Karpas-422 (cell line): Measurements from ENCODE around the gene FSTL3. TPM values are rescaled to one million over a fixed set of nuclear protein-coding genes. Genes with fewer than 3 reads are reported as not detected.
A peak's percentile ranks its signal among the peaks of the same experiment; 100 is the strongest.

ENCODE experiments used
- DNase-seq: peaks from one replicate; pipeline ENCODE4 v3.0.0-alpha.2; 2015
- H2AFZ ChIP-seq: fragments of 200-600 bp; sonication (generic); 2 replicates; pipeline ENCODE4 v1.6.1; 2014; ENCODE audit warnings: antibody characterized with exemption, low read length, mixed read lengths
- H3K27ac ChIP-seq: fragments of 200-600 bp; sonication (generic); 2 replicates; pipeline ENCODE4 v1.5.1; 2014; ENCODE audit warnings: mild to moderate bottlenecking, low read length, moderate library complexity
- H3K27me3 ChIP-seq: fragments of 200-600 bp; sonication (generic); 2 replicates; pipeline ENCODE4 v1.6.1; 2014; ENCODE audit warnings: low read length, mixed read lengths
- H3K36me3 ChIP-seq: fragments of 200-600 bp; sonication (generic); 2 replicates; pipeline ENCODE4 v1.6.1; 2014; ENCODE audit warnings: low read length, mixed read lengths; ENCODE audit not compliant: insufficient read depth
- H3K4me1 ChIP-seq: fragments of 200-600 bp; sonication (generic); 2 replicates; pipeline ENCODE4 v1.6.1; 2014; ENCODE audit warnings: mild to moderate bottlenecking, low read length, mixed read lengths
- H3K4me2 ChIP-seq: fragments of 200-600 bp; sonication (generic); 2 replicates; pipeline ENCODE4 v1.6.1; 2014; ENCODE audit warnings: low read length, low read depth, mild to moderate bottlenecking; ENCODE audit not compliant: poor library complexity, severe bottlenecking
- H3K4me3 ChIP-seq: fragments of 200-600 bp; sonication (generic); 2 replicates; pipeline ENCODE4 v1.5.1; 2014; ENCODE audit warnings: mild to moderate bottlenecking, antibody characterized with exemption, low read length, mixed read lengths
- H3K79me2 ChIP-seq: fragments of 200-600 bp; sonication (generic); 2 replicates; pipeline ENCODE4 v1.6.1; 2014; ENCODE audit warnings: mild to moderate bottlenecking, low read length, mixed read lengths
- H3K9ac ChIP-seq: fragments of 200-600 bp; sonication (generic); 2 replicates; pipeline ENCODE4 v1.6.0; 2014; ENCODE audit warnings: low read length
- H3K9me2 ChIP-seq: fragments of 200-600 bp; sonication (generic), shearing (Covaris generic); replicated peaks from 2 replicates; pipeline ENCODE4 v1.6.0; 2014; ENCODE audit warnings: mild to moderate bottlenecking, low read length, moderate library complexity; ENCODE audit not compliant: insufficient read depth
- H3K9me3 ChIP-seq: fragments of 300-700, 200-600 bp; sonication (generic); 2 replicates; pipeline ENCODE4 v1.6.1; 2014; ENCODE audit warnings: low read length, mixed read lengths
- H4K20me1 ChIP-seq: fragments of 200-600 bp; sonication (generic); 2 replicates; pipeline ENCODE4 v1.6.1; 2014; ENCODE audit warnings: mild to moderate bottlenecking, antibody characterized with exemption, low read length, low read depth; ENCODE audit not compliant: insufficient read depth
- total RNA-seq: library from RNA; depleted of rRNA; stranded (reverse); fragments of >200 nt; shearing (Covaris generic); gene quantifications from 2 replicates; pipeline ENCODE4 v1.2.3, GENCODE V29; 2014; ENCODE audit warnings: low replicate concordance

FSTL3 gene
- total RNA-seq, 1 experiment from 2014 or later = 2.3 TPM

DNA sequence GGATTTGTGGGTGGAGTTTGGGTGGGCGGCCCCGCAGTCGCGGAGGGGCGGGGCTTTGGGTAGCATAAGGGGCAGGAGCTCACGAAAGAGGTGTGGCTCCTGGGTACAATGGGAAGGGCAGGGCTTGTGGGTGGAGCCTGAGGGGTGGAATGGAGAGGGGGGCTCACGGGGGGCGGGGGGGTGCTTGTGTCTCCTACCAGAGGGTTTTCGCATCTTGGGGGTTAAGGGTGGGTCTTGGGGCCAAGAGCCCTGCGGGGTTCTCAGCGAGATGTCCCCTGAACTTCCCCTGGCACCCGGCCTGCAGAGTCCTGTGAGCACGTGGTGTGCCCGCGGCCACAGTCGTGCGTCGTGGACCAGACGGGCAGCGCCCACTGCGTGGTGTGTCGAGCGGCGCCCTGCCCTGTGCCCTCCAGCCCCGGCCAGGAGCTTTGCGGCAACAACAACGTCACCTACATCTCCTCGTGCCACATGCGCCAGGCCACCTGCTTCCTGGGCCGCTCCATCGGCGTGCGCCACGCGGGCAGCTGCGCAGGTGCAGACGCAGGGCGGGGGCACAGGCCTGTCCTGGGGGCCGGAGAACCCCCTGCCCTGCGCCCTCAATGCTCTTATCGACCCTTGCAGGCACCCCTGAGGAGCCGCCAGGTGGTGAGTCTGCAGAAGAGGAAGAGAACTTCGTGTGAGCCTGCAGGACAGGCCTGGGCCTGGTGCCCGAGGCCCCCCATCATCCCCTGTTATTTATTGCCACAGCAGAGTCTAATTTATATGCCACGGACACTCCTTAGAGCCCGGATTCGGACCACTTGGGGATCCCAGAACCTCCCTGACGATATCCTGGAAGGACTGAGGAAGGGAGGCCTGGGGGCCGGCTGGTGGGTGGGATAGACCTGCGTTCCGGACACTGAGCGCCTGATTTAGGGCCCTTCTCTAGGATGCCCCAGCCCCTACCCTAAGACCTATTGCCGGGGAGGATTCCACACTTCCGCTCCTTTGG, 5.1 kb downstream of the FSTL3 start:
- H3K9ac ChIP-seq = no peak overlapping the region
- H3K4me3 ChIP-seq = no peak overlapping the region; the same call in 1 of the 2 replicates
- no peak overlapping the region for H2AFZ ChIP-seq
- no peak for DNase-seq
- no peaks in the 10 kb centered on the region for H3K79me2 ChIP-seq
- H3K4me2 ChIP-seq = peak overlapping the region; percentile 83
- no peaks in the 10 kb centered on the region for H3K36me3 ChIP-seq
- no peaks in the 10 kb centered on the region for H3K27me3 ChIP-seq
- no peak overlapping the region for H3K27ac ChIP-seq
- peaks cover 9% of the 10 kb centered on the region for H3K4me1 ChIP-seq
- H3K9me2 ChIP-seq = no peaks in the 10 kb centered on the region
- peaks cover 10% of the 10 kb centered on the region; the same call in 1 of the 2 replicates for H4K20me1 ChIP-seq
- no peaks in the 10 kb centered on the region for H3K9me3 ChIP-seq

DNA sequence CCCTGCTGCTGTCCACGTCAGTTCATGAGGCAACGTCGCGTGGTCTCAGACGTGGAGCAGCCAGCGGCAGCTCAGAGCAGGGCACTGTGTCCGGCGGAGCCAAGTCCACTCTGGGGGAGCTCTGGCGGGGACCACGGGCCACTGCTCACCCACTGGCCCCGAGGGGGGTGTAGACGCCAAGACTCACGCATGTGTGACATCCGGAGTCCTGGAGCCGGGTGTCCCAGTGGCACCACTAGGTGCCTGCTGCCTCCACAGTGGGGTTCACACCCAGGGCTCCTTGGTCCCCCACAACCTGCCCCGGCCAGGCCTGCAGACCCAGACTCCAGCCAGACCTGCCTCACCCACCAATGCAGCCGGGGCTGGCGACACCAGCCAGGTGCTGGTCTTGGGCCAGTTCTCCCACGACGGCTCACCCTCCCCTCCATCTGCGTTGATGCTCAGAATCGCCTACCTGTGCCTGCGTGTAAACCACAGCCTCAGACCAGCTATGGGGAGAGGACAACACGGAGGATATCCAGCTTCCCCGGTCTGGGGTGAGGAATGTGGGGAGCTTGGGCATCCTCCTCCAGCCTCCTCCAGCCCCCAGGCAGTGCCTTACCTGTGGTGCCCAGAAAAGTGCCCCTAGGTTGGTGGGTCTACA, 6.6 kb downstream of the FSTL3 start:
- H3K9me2 ChIP-seq = no peaks in the 10 kb centered on the region
- no peaks in the 10 kb centered on the region for H3K79me2 ChIP-seq
- no peak overlapping the region for H3K27ac ChIP-seq
- H2AFZ ChIP-seq = no peak overlapping the region
- H3K4me3 ChIP-seq = no peak overlapping the region
- H3K9me3 ChIP-seq = no peaks in the 10 kb centered on the region
- no peak overlapping the region for H3K4me2 ChIP-seq
- peaks cover 10% of the 10 kb centered on the region; the same call in 1 of the 2 replicates for H4K20me1 ChIP-seq
- H3K36me3 ChIP-seq = no peaks in the 10 kb centered on the region
- no peak for DNase-seq
- no peak overlapping the region for H3K9ac ChIP-seq
- no peaks in the 10 kb centered on the region for H3K27me3 ChIP-seq
- peaks cover 9% of the 10 kb centered on the region for H3K4me1 ChIP-seq

DNA sequence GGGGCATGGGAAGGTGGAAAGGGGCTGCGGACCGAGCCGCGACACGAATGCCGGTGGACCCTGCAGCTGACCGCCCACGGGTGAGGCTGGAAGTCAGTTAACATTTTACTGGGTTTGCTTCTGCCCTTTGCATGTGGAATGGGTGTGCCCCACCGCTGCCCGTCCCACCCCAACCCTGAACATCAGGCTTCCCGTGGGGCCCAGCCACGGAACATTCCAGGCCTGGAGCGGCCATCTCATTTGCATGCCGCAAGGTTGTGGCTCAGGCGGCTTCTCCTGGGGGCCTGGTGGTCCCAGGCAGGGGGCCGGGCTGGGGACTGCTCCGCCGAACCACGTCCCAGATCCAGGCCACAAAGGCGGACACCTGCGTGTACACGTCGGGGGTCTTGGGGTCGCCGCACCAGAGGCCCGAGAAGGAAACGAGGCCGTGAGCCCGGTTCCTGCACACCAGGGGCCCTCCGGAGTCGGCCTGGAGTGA, 9.3 kb downstream of the FSTL3 start:
- no peak overlapping the region for H3K4me2 ChIP-seq
- H3K9ac ChIP-seq = no peak overlapping the region
- no peaks in the 10 kb centered on the region for H3K27me3 ChIP-seq
- H3K36me3 ChIP-seq = no peaks in the 10 kb centered on the region
- H3K79me2 ChIP-seq = no peaks in the 10 kb centered on the region
- H2AFZ ChIP-seq = no peak overlapping the region
- no peaks in the 10 kb centered on the region for H3K9me3 ChIP-seq
- H3K9me2 ChIP-seq = no peaks in the 10 kb centered on the region
- no peak overlapping the region for H3K4me3 ChIP-seq
- H3K4me1 ChIP-seq = peaks cover 2% of the 10 kb centered on the region; the same call in 1 of the 2 replicates
- H3K27ac ChIP-seq = no peak overlapping the region
- DNase-seq = no peak
- no peaks in the 10 kb centered on the region for H4K20me1 ChIP-seq

DNA sequence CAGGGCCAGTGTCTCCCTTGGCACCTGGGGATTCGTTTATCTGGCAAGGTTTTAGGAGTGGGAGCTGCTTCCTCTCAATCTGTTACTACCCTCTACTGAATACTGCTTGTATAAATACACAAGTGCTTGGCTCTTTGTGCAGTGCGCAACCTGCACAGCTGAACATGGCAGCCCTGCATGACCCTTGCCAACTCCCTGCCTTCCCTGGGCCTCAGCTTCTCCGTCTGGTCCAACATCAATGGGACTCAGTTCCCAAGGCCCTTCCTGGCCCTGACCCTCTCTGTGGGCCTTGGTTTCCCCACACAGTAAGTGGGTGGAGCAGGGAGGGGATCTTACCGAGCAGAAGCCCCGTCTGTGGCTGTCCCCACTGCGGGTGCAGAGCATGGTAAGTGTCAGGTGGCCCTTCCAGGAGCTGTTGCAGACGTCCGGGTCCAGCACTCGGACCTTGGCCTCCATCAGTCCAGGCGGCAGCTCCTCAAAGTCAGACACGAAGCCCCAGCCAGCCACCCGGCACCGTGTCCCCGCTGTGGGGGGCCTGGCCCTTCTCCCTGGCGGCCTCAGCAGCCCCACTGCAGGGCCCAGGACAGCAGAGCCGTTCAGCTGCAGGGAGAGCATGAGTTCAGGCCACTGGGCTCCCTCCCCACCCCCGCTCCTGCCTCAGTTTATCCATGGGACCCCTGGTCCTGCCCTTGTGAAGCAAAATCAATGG, 10.6 kb downstream of the FSTL3 start:
- DNase-seq = no peak
- H3K9ac ChIP-seq = no peak overlapping the region
- H3K4me3 ChIP-seq = no peak overlapping the region
- no peaks in the 10 kb centered on the region for H3K79me2 ChIP-seq
- H3K4me2 ChIP-seq = no peak overlapping the region
- H4K20me1 ChIP-seq = no peaks in the 10 kb centered on the region
- H3K9me2 ChIP-seq = no peaks in the 10 kb centered on the region
- H3K9me3 ChIP-seq = no peaks in the 10 kb centered on the region
- no peaks in the 10 kb centered on the region for H3K27me3 ChIP-seq
- H2AFZ ChIP-seq = no peak overlapping the region
- H3K27ac ChIP-seq = no peak overlapping the region
- no peaks in the 10 kb centered on the region for H3K36me3 ChIP-seq
- H3K4me1 ChIP-seq = no peaks in the 10 kb centered on the region

DNA sequence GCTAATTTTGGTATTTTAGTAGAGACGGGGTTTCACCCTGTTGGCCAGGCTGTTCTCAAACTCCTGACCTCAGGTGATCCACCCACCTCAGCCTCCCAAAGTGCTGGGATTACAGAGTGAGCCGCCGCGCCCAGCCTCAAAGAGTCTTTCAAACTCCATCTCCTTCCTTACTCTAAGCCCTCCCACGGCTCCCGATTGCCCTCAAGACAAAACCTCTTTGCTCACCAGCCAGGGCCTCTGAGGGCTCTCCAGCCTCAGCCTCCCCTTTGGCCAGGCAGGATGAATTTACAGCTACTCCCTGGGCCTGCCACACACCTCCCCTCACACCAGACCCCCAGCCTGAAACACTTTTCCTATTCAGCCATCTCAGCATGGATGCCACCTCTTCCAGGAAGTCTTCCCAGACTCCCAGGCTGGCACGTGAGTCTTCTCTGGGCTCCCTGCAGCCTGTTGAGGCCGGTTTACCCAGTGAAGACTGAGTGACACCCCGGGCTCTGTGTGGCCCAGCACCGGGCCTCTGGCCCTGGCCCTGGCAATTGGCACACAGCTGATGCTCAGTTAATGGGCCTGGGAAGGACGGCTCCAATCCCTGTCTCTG, 11.5 kb downstream of the FSTL3 start:
- Histone ChIP-seq H3K9me3 (no peaks in the 10 kb centered on the region), H3K79me2 (no peaks in the 10 kb centered on the region), H3K4me2 (no peak overlapping the region), H3K9ac (no peak overlapping the region), H3K4me3 (no peak overlapping the region), H3K4me1 (no peaks in the 10 kb centered on the region), H3K36me3 (no peaks in the 10 kb centered on the region), H3K27ac (no peak overlapping the region), H3K9me2 (no peaks in the 10 kb centered on the region), H2AFZ (no peak overlapping the region), H4K20me1 (no peaks in the 10 kb centered on the region), H3K27me3 (no peaks in the 10 kb centered on the region)
- no peak for DNase-seq

DNA sequence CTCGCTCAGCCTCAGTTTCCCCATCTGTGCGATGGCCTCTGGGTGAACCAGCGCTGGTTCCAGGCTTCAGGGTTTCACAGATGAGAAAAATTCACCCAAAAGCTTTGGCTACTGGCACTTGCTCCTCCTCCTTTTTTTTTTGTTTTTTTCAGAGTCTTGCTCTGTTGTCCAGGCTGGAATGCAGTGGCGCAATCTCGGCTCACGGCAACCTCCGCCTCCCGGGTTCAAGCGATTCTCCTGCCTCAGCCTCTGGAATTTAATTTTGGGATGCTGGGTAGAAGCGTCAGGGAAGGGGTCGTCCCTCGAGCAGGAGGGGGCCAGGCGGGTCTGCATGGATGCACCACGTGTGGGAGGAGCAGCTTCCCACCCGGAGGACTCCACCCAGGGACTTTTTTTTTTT, 12.0 kb downstream of the FSTL3 start:
- Histone ChIP-seq H3K4me2 (no peak overlapping the region), H3K27me3 (no peaks in the 10 kb centered on the region), H3K4me1 (no peaks in the 10 kb centered on the region), H3K27ac (no peak overlapping the region), H2AFZ (no peak overlapping the region), H3K79me2 (no peaks in the 10 kb centered on the region), H3K9ac (no peak overlapping the region), H4K20me1 (no peaks in the 10 kb centered on the region), H3K36me3 (no peaks in the 10 kb centered on the region), H3K9me3 (no peaks in the 10 kb centered on the region), H3K4me3 (no peak overlapping the region), H3K9me2 (no peaks in the 10 kb centered on the region)
- no peak for DNase-seq

DNA sequence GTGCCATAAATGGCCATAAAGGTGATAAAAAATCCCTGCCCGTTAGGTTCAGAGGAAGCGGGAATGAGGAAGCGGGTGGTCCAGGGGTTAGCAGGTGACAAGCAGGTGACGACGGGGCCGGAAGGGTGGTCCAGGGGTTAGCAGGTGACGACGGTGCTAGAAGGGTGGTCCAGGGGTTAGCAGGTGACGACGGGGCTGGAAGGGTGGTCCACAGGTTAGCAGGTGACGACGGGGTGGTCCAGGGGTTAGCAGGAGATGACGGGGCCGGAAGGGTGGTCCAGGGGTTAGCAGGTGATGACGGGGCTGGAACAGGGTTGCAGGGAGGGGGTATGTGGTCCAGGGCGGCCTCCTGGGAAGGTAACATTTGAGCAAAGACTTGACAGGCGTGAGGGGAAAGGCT, 12.8 kb downstream of the FSTL3 start:
- no peak for DNase-seq
- Histone ChIP-seq H4K20me1 (no peaks in the 10 kb centered on the region), H3K4me2 (no peak overlapping the region), H3K9me2 (no peaks in the 10 kb centered on the region), H3K27me3 (no peaks in the 10 kb centered on the region), H3K9ac (no peak overlapping the region), H2AFZ (no peak overlapping the region), H3K36me3 (no peaks in the 10 kb centered on the region), H3K9me3 (no peaks in the 10 kb centered on the region), H3K4me1 (no peaks in the 10 kb centered on the region), H3K4me3 (no peak overlapping the region), H3K79me2 (no peaks in the 10 kb centered on the region), H3K27ac (no peak overlapping the region)
